Activated CD4-positive, alpha-beta memory T cell treated with anti-CD3 and anti-CD28 coated beads for 36 hours (primary cell): ENCODE data around the gene CDKL4. TPM values are rescaled to one million over a fixed set of nuclear protein-coding genes. Genes with fewer than 3 reads are reported as not detected.

ENCODE experiments used
- CTCF ChIA-PET: fragments of 350-600 bp; sonication (Branson Sonifier 250); formaldehyde crosslinking; loops from one replicate; lab custom pipeline; 2021; ENCODE audit warnings: antibody characterized with exemption, inconsistent platforms; lab: Charles Lee
- POLR2A ChIA-PET: fragments of 350-600 bp; sonication (Branson Sonifier 250); formaldehyde crosslinking; loops from one replicate; lab custom pipeline; 2021; ENCODE audit warnings: antibody characterized with exemption; lab: Charles Lee
- DNase-seq: peaks from one replicate; pipeline ENCODE4 v3.0.0-alpha.2; 2020
- H3K27ac Mint-ChIP-seq: one replicate; pipeline ENCODE4 v1.8.0; 2021; ENCODE audit warnings: mixed read lengths
- H3K27me3 Mint-ChIP-seq: one replicate; pipeline ENCODE4 v1.8.0; 2021; ENCODE audit warnings: mixed read lengths
- H3K36me3 Mint-ChIP-seq: one replicate; pipeline ENCODE4 v1.8.0; 2021; ENCODE audit warnings: mixed read lengths
- H3K4me1 Mint-ChIP-seq: one replicate; pipeline ENCODE4 v1.8.0; 2021; ENCODE audit warnings: low read depth, mixed read lengths
- H3K4me3 Mint-ChIP-seq: one replicate; pipeline ENCODE4 v1.8.0; 2021; ENCODE audit warnings: mild to moderate bottlenecking, mixed read lengths
- H3K9me3 Mint-ChIP-seq: one replicate; pipeline ENCODE4 v1.8.0; 2021; ENCODE audit warnings: mixed read lengths
- intact Hi-C: fragments of 100-400 bp; cut with micrococcal nuclease; formaldehyde crosslinking; loops from one replicate; pipeline ENCODE4 v1.15.1; 2023
- total RNA-seq, 2 experiments: library from RNA; stranded (reverse); gene quantifications; one replicate each; pipeline ENCODE4 v1.2.3, GENCODE V29; 2021

Gene CDKL4
- total RNA-seq, 2 experiments from 2014 or later = 0.14 to 0.22 TPM

GRCh38 chr2:39228413-39229209 is 15.2 kb downstream of the CDKL4 start:
- DNase-seq = peak; percentile 25
- ChIA-PET CTCF (interaction anchor here (0.7 to 6.4 kb wide), 55 partner anchors 10 to 466 kb away, joined by 3 to 410 read pairs (median 4); partner anchors contain the start of genes DHX57, MORN2 and SOS1), POLR2A (interaction anchor here (0.6 to 1.7 kb wide), 8 partner anchors 12 to 353 kb away, joined by 3 to 11 read pairs (median 4); partner anchors contain the start of genes DHX57, MORN2 and SOS1)
- no peaks in the 10 kb centered on the region for H3K27me3 Mint-ChIP-seq
- intact Hi-C loops = loop anchor here (1.0 to 10.0 kb wide), 7 partner anchors 11 to 684 kb away; no protein-coding TSS in a partner anchor
- H3K27ac Mint-ChIP-seq = peak overlapping the region; percentile 59
- peaks cover 36% of the 10 kb centered on the region for H3K4me1 Mint-ChIP-seq
- no peaks in the 10 kb centered on the region for H3K9me3 Mint-ChIP-seq
- no peaks in the 10 kb centered on the region for H3K36me3 Mint-ChIP-seq
- H3K4me3 Mint-ChIP-seq = peak overlapping the region; percentile 56

DNA sequence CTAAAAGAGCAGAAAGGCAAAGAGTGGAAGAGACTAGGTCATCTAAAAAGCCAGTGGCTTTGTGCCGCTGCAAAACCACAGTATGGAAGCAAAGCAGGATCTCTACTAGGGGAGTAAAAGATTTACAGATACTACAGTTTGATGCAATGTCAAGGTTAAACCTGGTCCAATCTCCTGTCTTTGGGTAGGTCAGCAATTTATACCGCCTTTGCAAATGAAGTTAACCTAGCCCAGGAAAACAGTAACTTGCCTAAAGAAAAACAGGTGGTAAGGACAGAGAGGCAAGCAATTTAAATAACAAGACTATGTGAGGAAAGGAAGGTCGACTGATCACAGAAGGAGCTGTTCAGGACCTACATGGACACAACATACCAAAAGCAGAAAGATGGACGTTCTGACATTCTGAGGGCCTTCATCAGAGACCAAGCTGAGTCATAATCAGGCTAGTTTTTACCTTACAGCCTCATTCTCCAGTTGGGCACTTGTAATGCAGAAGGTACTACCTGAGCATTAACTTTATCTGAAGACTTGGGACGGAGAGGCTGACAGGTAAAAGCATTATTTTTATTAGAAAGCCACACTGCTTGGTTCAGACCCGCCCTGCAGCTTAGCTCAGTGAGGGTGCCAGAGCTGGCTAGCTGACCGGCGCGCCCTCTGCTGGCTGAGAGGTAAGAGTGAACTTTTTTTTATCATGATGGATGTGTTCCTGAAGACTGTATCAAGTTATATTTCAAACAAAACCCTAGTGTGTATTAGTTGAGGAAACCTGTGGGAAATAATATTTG is 15.9 kb downstream of the CDKL4 start:
- Mint-ChIP-seq H3K4me1 (peaks cover 36% of the 10 kb centered on the region), H3K27me3 (no peaks in the 10 kb centered on the region), H3K9me3 (no peaks in the 10 kb centered on the region), H3K27ac (peak overlapping the region; percentile 59), H3K36me3 (no peaks in the 10 kb centered on the region), H3K4me3 (peak overlapping the region; percentile 56)
- POLR2A ChIA-PET = interaction anchor here (0.7 to 1.7 kb wide), 5 partner anchors 11 to 159 kb away, joined by 4 to 11 read pairs (median 6); partner anchors contain the start of gene SOS1
- DNase-seq = peak; percentile 87
- intact Hi-C loops = loop anchor here (1.0 to 10.0 kb wide), 6 partner anchors 11 to 683 kb away; no protein-coding TSS in a partner anchor
- CTCF ChIA-PET = interaction anchor here (0.6 to 6.4 kb wide), 31 partner anchors 9 to 516 kb away, joined by 3 to 410 read pairs (median 4); partner anchors contain the start of genes DHX57, MORN2 and SOS1

GRCh38 chr2:39225567-39225966 is 18.2 kb downstream of the CDKL4 start:
- POLR2A ChIA-PET = interaction anchor here (1.2 kb wide), 1 partner anchor 97 kb away, joined by 6 read pairs; no protein-coding TSS in a partner anchor
- Mint-ChIP-seq H3K4me1 (peaks cover 36% of the 10 kb centered on the region), H3K27me3 (no peaks in the 10 kb centered on the region), H3K36me3 (no peaks in the 10 kb centered on the region), H3K27ac (no peak overlapping the region), H3K9me3 (no peaks in the 10 kb centered on the region), H3K4me3 (no peak overlapping the region)
- CTCF ChIA-PET = interaction anchor here (0.6 to 6.4 kb wide), 8 partner anchors 9 to 278 kb away, joined by 3 to 410 read pairs (median 6); partner anchors contain the start of gene SOS1
- no peak for DNase-seq
- intact Hi-C loops = loop anchor here (1.0 to 10.0 kb wide), 3 partner anchors 9 to 681 kb away; no protein-coding TSS in a partner anchor

DNA sequence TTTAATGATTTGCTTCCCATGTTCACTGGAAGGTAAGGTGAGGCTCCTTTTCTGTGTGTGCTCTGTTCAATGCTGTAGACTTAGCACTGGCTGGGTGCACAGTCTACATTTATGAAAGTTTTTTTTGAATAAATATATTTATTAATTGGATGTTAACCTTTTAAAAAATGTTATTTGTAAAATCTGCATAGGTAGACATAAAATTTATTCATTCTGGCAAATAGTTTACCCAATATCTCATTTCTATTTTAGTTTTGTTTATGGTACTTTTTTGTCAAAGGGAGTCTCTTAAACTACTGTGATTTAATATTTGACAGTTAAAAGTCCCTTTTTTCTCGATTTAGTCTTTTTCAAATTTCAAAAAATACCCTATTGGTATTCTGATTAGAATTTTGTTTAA is 19.9 kb downstream of the CDKL4 start:
- CTCF ChIA-PET = no interaction called here
- Mint-ChIP-seq H3K4me3 (no peak overlapping the region), H3K36me3 (no peaks in the 10 kb centered on the region), H3K4me1 (peaks cover 37% of the 10 kb centered on the region), H3K9me3 (no peaks in the 10 kb centered on the region), H3K27ac (no peak overlapping the region), H3K27me3 (no peaks in the 10 kb centered on the region)
- POLR2A ChIA-PET = no interaction called here
- DNase-seq = no peak
- intact Hi-C loops = loop anchor here (10.0 kb wide), 1 partner anchor 679 kb away; no protein-coding TSS in a partner anchor

DNA sequence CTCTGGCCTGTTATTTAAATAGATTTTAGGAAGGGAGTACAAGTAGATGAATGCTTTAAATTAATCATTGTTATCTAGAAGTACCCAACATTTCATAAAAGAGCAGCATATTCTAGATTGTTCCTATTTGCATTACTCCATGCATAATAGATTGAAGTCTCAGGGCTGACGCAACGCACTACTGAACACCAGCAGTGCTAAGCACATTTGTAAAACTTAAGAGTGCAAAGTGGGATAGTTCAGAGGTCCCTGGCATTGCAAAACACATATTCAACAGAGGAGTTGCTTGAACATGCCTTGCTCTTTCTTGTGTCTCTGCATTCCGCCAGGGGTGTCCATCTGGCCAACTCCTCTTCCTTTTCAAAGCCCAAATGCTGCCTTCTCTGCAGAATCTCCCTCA is 22.3 kb downstream of the CDKL4 start:
- no peaks in the 10 kb centered on the region for H3K9me3 Mint-ChIP-seq
- H3K27me3 Mint-ChIP-seq = no peaks in the 10 kb centered on the region
- no peak overlapping the region for H3K4me3 Mint-ChIP-seq
- ChIA-PET POLR2A (interaction anchor here (1.2 kb wide), 1 partner anchor 101 kb away, joined by 3 read pairs; the partner anchor contains the start of gene SOS1), CTCF (interaction anchor here (1.4 kb wide), 1 partner anchor 274 kb away, joined by 3 read pairs; no protein-coding TSS in a partner anchor)
- peaks cover 40% of the 10 kb centered on the region for H3K4me1 Mint-ChIP-seq
- intact Hi-C loops = loop anchor here (10.0 kb wide), 1 partner anchor 677 kb away; no protein-coding TSS in a partner anchor
- DNase-seq = no peak
- H3K27ac Mint-ChIP-seq = no peak overlapping the region
- H3K36me3 Mint-ChIP-seq = no peaks in the 10 kb centered on the region

- ChIA-PET CTCF (no interaction called here), POLR2A (no interaction called here)
- H3K27me3 Mint-ChIP-seq = no peaks in the 10 kb centered on the region
- peaks cover 45% of the 10 kb centered on the region for H3K4me1 Mint-ChIP-seq
- H3K36me3 Mint-ChIP-seq = no peaks in the 10 kb centered on the region
- intact Hi-C loops = loop anchor here (10.0 kb wide), 1 partner anchor 675 kb away; no protein-coding TSS in a partner anchor
- no peak overlapping the region for H3K4me3 Mint-ChIP-seq
- H3K9me3 Mint-ChIP-seq = no peaks in the 10 kb centered on the region
- DNase-seq = no peak
- H3K27ac Mint-ChIP-seq = no peak overlapping the region
Measured at GRCh38 chr2:39220136-39220535, 23.6 kb downstream of the CDKL4 start.

DNA sequence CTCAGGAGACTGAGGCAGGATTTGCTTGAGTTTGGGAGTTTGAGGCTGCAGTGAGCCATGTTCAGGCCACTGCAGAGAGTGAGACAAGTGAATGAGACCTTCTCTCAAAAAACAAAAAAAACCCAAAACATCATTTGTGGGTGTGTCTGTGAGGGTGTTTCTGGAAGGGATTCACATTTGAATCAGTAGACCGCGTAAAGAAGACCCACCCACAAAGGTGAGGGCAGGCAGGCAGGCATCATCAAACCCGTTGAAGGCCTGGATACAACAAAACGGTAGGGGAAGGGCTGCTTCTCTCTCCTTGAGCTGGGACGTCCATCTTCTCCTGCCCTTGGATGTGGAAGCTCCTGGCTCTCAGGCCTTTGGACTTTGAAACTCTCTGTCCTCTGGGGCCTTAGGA is 25.4 kb downstream of the CDKL4 start:
- Mint-ChIP-seq H3K27ac (peak overlapping the region; percentile 85), H3K36me3 (no peaks in the 10 kb centered on the region), H3K4me3 (no peak overlapping the region), H3K27me3 (no peaks in the 10 kb centered on the region), H3K4me1 (peaks cover 50% of the 10 kb centered on the region), H3K9me3 (no peaks in the 10 kb centered on the region)
- POLR2A ChIA-PET = interaction anchor here (1.3 to 1.4 kb wide), 2 partner anchors 90 to 97 kb away, joined by 3 to 9 read pairs; partner anchors contain the start of gene SOS1
- DNase-seq = no peak
- CTCF ChIA-PET = interaction anchor here (0.9 to 3.6 kb wide), 5 partner anchors 9 to 99 kb away, joined by 3 to 15 read pairs (median 6); no protein-coding TSS in a partner anchor
- intact Hi-C loops = loop anchor here (5.0 to 10.0 kb wide), 2 partner anchors 219 to 554 kb away; partner anchors contain the start of genes GALM and MAP4K3

- H3K9me3 Mint-ChIP-seq = no peaks in the 10 kb centered on the region
- H3K36me3 Mint-ChIP-seq = no peaks in the 10 kb centered on the region
- ChIA-PET CTCF (interaction anchor here (1.8 to 3.6 kb wide), 4 partner anchors 12 to 158 kb away, joined by 5 to 15 read pairs (median 10); no protein-coding TSS in a partner anchor), POLR2A (interaction anchor here (0.8 to 2.3 kb wide), 5 partner anchors 11 to 97 kb away, joined by 4 to 11 read pairs (median 6); partner anchors contain the start of gene SOS1)
- intact Hi-C loops = loop anchor here (1.0 to 10.0 kb wide), 8 partner anchors 11 to 552 kb away; partner anchors contain the start of genes GALM and MAP4K3
- no peaks in the 10 kb centered on the region for H3K27me3 Mint-ChIP-seq
- H3K4me1 Mint-ChIP-seq = peaks cover 52% of the 10 kb centered on the region
- H3K4me3 Mint-ChIP-seq = peak overlapping the region; percentile 38
- peak overlapping the region; percentile 85 for H3K27ac Mint-ChIP-seq
- DNase-seq = no peak
Measured at GRCh38 chr2:39217192-39217550, 26.6 kb downstream of the CDKL4 start.

DNA sequence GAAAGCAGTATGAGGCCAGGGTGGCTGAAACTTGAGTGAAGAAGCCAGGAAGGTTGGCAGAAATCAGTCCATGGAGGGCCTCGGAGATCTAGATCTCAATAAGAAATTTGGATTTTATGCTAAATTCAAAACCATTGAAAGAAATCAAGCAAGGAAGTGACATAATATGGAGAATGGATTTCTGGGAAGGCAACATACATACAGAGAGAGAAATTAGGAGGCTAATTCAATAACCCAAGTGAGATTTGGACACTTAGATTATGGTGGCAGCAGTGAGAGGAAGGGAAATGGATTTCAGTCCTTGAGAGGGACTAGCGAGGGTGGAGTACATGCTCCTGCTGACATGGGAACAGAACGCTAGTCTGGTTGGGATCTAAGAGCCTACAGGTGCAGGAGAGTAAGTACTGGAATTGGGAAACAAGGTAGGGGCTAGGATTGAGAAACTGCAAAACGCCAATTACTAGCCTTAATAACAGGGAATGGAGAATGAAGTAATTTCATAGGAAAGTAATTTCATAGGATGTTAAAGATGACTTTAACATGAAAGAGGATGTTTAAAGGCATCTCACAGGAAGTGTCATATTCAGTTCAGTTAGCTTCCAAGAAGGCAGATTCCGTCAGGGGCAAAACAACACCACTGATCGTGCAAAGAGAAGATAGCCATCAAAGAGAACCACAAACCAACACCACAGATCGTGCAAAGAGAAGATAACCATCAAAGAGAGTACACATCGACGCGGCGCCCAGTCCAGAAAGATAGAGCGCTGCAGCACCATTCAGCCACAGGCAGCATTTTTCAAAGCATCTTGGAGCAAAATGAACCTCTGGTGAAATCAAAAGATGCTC is 27.2 kb downstream of the CDKL4 start:
- Mint-ChIP-seq H3K36me3 (no peaks in the 10 kb centered on the region), H3K4me1 (peaks cover 56% of the 10 kb centered on the region), H3K9me3 (no peaks in the 10 kb centered on the region), H3K4me3 (peak overlapping the region; percentile 38), H3K27ac (peak overlapping the region; percentile 85), H3K27me3 (no peaks in the 10 kb centered on the region)
- intact Hi-C loops = loop anchor here (1.0 to 10.0 kb wide), 9 partner anchors 9 to 552 kb away; partner anchors contain the start of genes GALM and MAP4K3
- peak; percentile 79 for DNase-seq
- ChIA-PET CTCF (interaction anchor here (1.8 to 3.6 kb wide), 3 partner anchors 88 to 158 kb away, joined by 5 to 15 read pairs (median 5); no protein-coding TSS in a partner anchor), POLR2A (interaction anchor here (1.1 to 2.3 kb wide), 6 partner anchors 11 to 96 kb away, joined by 3 to 11 read pairs (median 6); partner anchors contain the start of gene SOS1)

DNA sequence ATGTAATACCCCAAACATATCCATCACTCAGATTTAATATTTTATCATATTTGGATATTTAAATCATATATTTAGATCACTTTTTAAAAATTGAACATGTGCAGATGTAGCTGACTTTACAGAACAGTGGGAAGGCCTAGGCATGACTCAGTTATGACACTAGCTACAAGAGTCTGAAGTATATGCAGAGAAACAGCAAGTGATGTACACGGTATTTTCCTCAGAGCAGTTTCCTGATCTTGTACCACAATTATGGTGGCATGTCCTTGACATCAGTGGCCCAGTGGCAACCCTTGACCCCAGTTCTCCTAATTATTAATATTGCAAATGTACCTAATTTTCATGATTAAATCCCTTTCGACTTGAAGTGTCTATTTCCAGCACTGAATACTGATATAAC is 28.2 kb downstream of the CDKL4 start:
- Mint-ChIP-seq H3K36me3 (no peaks in the 10 kb centered on the region), H3K4me3 (no peak overlapping the region), H3K27ac (peak overlapping the region; percentile 73), H3K9me3 (no peaks in the 10 kb centered on the region), H3K27me3 (no peaks in the 10 kb centered on the region), H3K4me1 (peaks cover 62% of the 10 kb centered on the region)
- intact Hi-C loops = loop anchor here (5.0 to 10.0 kb wide), 2 partner anchors 222 to 551 kb away; partner anchors contain the start of genes GALM and MAP4K3
- ChIA-PET POLR2A (interaction anchor here (0.6 to 1.8 kb wide), 3 partner anchors 80 to 91 kb away, joined by 3 to 8 read pairs (median 3); no protein-coding TSS in a partner anchor), CTCF (interaction anchor here (0.7 to 3.6 kb wide), 2 partner anchors 14 to 91 kb away, joined by 3 to 15 read pairs; no protein-coding TSS in a partner anchor)
- DNase-seq = no peak
